AG04449 (cell line): ENCODE data around the gene SPTBN1.

Experiments used
- CTCF ChIA-PET: fragments of 350-600 bp; formaldehyde crosslinking; extraction: SDS; loops from one replicate; lab custom pipeline; 2021; ENCODE audit warnings: antibody characterized with exemption; lab: Yijun Ruan, JAX
- POLR2A ChIA-PET: fragments of 400-600, 350-600 bp; formaldehyde crosslinking; extraction: SDS; loops from one replicate; lab custom pipeline; 2020; ENCODE audit warnings: antibody characterized with exemption, inconsistent platforms; lab: Yijun Ruan, JAX
- DNase-seq: peaks from one replicate; pipeline ENCODE4 v3.0.0-alpha.2; 2010; ENCODE audit warnings: low read depth, low spot score
- H3K4me3 ChIP-seq: 2 replicates; pipeline ENCODE4 v1.5.1; 2011; ENCODE audit warnings: low read depth, mild to moderate bottlenecking, control low read depth, low read length
- TF ChIP-seq, protein P1 (sequence below): IDR thresholded peaks from one replicate; pipeline ENCODE4 v1.5.1; 2011; ENCODE audit warnings: mild to moderate bottlenecking, moderate library complexity, low read length, control low read depth, inconsistent platforms; ENCODE audit not compliant: insufficient read depth; ENCODE audit errors: missing control alignments

SPTBN1 gene

DNA sequence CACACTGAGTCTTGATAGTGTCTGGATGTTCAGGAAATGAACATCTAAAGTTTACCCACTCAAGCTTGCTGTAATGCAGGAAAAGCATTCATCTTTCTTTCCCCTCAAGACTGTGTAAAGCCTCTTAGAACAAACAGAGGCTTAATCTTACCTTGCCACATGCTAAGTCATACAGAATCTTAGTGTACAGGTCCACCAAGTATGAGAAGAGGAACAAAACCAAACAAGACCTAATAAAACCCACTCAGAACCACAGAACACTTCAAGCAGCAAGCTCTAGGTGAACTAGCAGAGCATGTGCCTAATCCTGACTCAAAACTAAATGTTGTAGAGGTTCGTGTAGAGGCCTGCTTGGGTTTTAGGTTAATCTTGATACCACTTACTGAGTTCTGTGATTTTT is 97.6 kb downstream of the SPTBN1 start:
- ChIA-PET CTCF (interaction anchor here (0.9 to 1.5 kb wide), 3 partner anchors 17 to 447 kb away, joined by 3 to 4 read pairs (median 4); no protein-coding TSS in a partner anchor), POLR2A (no interaction called here)
- H3K4me3 ChIP-seq = no peak overlapping the region
- DNase-seq = no peak
- TF ChIP-seq, protein P1, sequence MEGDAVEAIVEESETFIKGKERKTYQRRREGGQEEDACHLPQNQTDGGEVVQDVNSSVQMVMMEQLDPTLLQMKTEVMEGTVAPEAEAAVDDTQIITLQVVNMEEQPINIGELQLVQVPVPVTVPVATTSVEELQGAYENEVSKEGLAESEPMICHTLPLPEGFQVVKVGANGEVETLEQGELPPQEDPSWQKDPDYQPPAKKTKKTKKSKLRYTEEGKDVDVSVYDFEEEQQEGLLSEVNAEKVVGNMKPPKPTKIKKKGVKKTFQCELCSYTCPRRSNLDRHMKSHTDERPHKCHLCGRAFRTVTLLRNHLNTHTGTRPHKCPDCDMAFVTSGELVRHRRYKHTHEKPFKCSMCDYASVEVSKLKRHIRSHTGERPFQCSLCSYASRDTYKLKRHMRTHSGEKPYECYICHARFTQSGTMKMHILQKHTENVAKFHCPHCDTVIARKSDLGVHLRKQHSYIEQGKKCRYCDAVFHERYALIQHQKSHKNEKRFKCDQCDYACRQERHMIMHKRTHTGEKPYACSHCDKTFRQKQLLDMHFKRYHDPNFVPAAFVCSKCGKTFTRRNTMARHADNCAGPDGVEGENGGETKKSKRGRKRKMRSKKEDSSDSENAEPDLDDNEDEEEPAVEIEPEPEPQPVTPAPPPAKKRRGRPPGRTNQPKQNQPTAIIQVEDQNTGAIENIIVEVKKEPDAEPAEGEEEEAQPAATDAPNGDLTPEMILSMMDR = no peak

DNA sequence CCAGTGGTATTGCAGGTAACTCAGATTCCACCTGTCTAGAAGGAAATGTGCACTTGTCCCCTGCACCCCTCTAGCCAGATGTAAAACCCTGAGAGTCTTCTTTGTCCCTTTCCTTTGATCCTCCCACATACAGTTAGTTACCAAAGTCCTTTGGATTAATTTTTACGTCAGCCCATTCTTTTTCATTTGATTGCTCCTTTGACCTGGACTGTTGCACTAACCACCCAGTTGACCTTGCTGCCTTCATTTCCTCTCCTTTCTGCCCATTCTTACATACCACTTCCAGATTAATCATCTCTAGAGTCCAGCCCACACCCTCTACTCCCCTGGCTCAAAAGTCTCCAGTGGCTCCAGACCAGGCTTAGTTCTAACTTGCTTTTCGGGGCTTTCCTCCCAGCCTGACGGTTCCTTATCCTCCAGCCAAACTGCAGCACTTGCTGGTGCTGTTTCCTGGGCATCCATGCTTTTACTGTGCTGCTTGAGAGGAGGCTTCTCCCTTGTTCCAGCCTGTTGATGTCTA is 99.3 kb downstream of the SPTBN1 start:
- H3K4me3 ChIP-seq = no peak overlapping the region
- no peak for DNase-seq
- ChIA-PET POLR2A (no interaction called here), CTCF (no interaction called here)
- TF ChIP-seq, protein P1 = no peak

DNA sequence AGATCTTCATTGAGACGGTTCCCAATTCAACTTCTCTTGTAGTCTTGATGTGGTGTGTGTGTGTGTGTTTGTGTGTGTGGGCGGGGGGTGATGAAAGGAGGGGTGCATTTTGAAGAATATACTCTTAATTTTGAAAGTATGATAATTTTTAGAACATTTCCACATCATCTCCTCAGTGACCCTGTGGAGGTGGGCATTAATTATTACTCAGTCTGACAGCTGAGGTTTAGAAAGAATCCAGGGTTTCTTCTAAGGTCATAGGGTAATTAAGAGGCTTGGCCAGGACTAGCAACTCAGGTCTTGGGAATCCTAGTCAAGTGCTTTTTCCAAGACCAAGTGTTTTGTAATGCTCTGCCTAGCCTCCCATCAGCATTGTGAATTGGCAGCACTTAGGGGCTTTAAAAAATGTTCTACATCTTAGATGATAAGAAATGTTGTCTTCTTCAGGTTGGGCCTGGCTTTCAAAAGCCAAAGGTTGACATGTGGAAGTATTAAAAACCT is 100.5 kb downstream of the SPTBN1 start:
- TF ChIP-seq, protein P1 = no peak
- ChIA-PET POLR2A (no interaction called here), CTCF (interaction anchor here (0.7 to 1.3 kb wide), 3 partner anchors 9 to 100 kb away, joined by 3 read pairs; no protein-coding TSS in a partner anchor)
- H3K4me3 ChIP-seq = no peak overlapping the region
- DNase-seq = no peak

DNA sequence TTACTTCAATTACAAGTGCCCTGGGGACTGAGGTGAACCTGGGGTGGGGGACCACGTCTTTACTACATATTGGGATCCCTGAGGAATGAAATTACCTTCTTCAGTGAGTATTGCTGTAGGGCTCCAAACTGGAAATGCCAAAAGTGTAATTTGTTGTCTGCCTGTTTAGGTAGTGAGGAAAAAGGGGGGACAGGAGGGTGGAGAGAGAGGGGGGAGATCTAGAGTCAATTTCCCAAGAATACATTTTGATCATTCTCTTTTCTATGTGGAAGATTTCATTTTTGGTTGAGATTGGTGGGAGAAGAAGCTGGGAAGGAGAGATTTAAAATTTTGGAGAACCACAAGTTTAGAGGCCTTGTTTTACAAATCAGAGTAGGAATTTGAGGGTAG is 101.1 kb downstream of the SPTBN1 start:
- ChIA-PET POLR2A (no interaction called here), CTCF (interaction anchor here (0.7 to 1.2 kb wide), 3 partner anchors 9 to 99 kb away, joined by 3 read pairs; no protein-coding TSS in a partner anchor)
- no peak for DNase-seq
- H3K4me3 ChIP-seq = no peak overlapping the region
- TF ChIP-seq, protein P1 = no peak

DNA sequence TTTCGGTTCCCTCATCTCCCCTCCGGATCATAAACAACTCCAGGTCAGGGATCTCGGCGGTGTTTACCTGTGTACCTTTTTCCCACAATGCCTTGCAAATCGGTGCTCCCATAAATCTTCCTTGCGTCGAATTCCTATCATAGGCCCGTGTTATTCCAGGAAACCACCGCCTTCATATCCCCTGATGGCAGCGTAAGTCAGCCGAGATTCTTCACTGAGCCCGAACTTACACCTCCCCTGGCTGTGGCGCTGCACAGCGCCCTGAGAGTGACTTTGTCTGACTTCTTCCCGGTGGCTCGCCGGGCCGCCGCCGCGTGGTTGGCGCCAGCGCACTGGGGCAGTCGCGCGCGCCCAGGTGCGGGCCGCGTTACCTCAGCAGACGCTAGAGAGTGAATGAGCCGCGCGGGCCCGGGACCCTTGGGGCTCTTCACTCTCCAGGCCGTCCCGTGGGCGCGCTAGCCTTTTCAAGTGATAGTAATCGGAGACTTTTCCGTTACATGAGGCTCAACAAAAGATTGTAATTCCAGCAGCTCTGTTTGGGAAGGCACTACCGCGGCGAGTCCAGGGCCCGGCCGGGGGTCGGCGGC is 101.6 kb downstream of the SPTBN1 start:
- DNase-seq = no peak
- peak overlapping the region; percentile 61 for H3K4me3 ChIP-seq
- TF ChIP-seq, protein P1 = peak; percentile 3
- CTCF ChIA-PET = interaction anchor here (0.7 to 1.5 kb wide), 6 partner anchors 8 to 99 kb away, joined by 3 to 8 read pairs (median 3); no protein-coding TSS in a partner anchor
- POLR2A ChIA-PET = interaction anchor here (1.4 kb wide), 1 partner anchor 221 kb away, joined by 4 read pairs; no protein-coding TSS in a partner anchor

DNA sequence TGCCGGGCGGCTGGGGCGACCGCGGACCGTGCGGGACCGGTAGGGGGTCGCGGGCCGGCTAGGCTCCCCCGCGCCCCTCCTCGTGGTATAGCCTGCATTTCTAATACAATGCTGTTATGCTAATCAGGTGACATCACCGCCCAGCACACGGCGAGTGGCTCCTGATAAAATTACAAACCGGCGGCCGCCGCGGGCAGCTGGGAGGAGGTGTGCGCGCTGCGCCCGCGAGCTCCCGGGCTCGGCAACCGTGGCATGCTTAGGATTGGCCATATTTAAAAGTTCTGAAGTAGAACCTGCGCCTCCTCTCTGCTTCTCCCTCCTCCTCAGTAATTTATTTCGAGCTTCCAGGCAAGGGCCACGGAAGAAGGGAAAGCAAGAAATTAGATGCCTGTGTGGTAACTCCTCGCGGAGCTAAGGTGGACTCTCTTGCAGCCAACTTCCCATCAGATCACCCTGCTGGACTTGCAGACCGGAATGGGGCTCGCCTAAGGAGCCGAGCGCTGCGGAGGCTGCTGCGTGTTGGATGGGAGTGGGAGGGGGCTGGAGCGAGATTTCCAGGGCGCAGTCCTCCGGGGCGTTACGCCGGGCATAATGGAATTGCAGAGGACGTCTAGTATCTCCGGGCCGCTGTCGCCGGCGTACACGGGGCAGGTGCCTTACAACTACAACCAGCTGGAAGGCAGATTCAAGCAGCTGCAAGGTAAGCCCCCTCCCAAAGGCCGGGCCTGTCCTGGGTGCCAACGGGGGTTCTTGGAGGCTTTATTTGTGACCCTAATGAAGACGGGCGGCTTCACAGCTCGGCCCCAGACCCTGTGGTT is 102.3 kb downstream of the SPTBN1 start:
- ChIA-PET POLR2A (interaction anchor here (0.6 to 1.9 kb wide), 4 partner anchors 10 to 222 kb away, joined by 3 to 10 read pairs (median 4); no protein-coding TSS in a partner anchor), CTCF (interaction anchor here (0.7 to 1.6 kb wide), 8 partner anchors 8 to 146 kb away, joined by 3 to 8 read pairs (median 4); no protein-coding TSS in a partner anchor)
- DNase-seq = no peak
- TF ChIP-seq, protein P1 = no peak
- H3K4me3 ChIP-seq = peak overlapping the region; percentile 61
